Ureter (tissue), 1 donor: ENCODE measurements around the gene AFMID. TPM values are rescaled to one million over a fixed set of nuclear protein-coding genes. Genes with fewer than 3 reads are reported as not detected.
"Not testable (repeated sequence)": the region's sequence is repeated elsewhere in the genome, so short reads cannot be mapped to it uniquely, and the experiment has no call there.

Experiments
- DNase-seq: peaks from one replicate; pipeline ENCODE4 v3.0.0-alpha.2; 2020; ENCODE audit warnings: low spot score
- total RNA-seq: library from RNA; stranded (reverse); gene quantifications from one replicate; pipeline ENCODE4 v1.2.4, GENCODE V29; 2023
- donor health status: DM: yes; HTN: yes; CAD: no.

Gene AFMID
- total RNA-seq, 1 donor from 2014 or later, result 48.5 TPM

- no peak for DNase-seq
These were observed 51.8 kb downstream of the AFMID start for GRCh38 chr17:78238823-78239488.

- DNase-seq, result no peak
These were observed 52.3 kb downstream of the AFMID start for GRCh38 chr17:78239489-78239931.

- no peak for DNase-seq
These were observed 53.0 kb downstream of the AFMID start for GRCh38 chr17:78240012-78240655.

- DNase-seq, result no peak
These were observed 53.7 kb downstream of the AFMID start for GRCh38 chr17:78240839-78241238.

- DNase-seq, result no peak
These were observed 54.3 kb downstream of the AFMID start for GRCh38 chr17:78241277-78242023.

- no peak for DNase-seq
These were observed 55.0 kb downstream of the AFMID start for GRCh38 chr17:78242024-78242742.

- no peak for DNase-seq
These were observed 60.1 kb downstream of the AFMID start for GRCh38 chr17:78247304-78247703.

- DNase-seq, result no peak
These were observed 61.1 kb downstream of the AFMID start for GRCh38 chr17:78248051-78248914.

GRCh38 chr17:78249074-78249817 is 62.1 kb downstream of the AFMID start:
- DNase-seq, result no peak

- DNase-seq, result no peak
These were observed 63.0 kb downstream of the AFMID start for GRCh38 chr17:78249818-78250806.

- peak; percentile 86 for DNase-seq
These were observed 64.0 kb downstream of the AFMID start for GRCh38 chr17:78250891-78251772.

GRCh38 chr17:78251773-78252103 is 64.6 kb downstream of the AFMID start:
- no peak for DNase-seq

GRCh38 chr17:78252111-78252634 is 65.0 kb downstream of the AFMID start:
- no peak for DNase-seq

- DNase-seq, result no peak
These were observed 65.8 kb downstream of the AFMID start for GRCh38 chr17:78252701-78253635.

- not testable (repeated sequence) for DNase-seq
These were observed 66.4 kb downstream of the AFMID start for GRCh38 chr17:78253636-78253945.

GRCh38 chr17:78253946-78254672 is 66.9 kb downstream of the AFMID start:
- peak; percentile 86 for DNase-seq
